A549 (cell line): ENCODE results near the gene CCDC185. TPM values are rescaled to one million over a fixed set of nuclear protein-coding genes. Genes with fewer than 3 reads are reported as not detected.

ENCODE experiments used
- ATAC-seq, 2 experiments: fragments of 200-7000 bp in 1 of 2; fragments of >200 bp in 1 of 2; cut with Nextera tagmentation in 1 of 2; cut with Tn5 transposase in 1 of 2; 3 replicates each; pipeline versions ENCODE4 v1.8.0 to v1.9.1; 2018 to 2020; ENCODE audit warnings: mild to moderate bottlenecking in 1 of 2, moderate library complexity in 1 of 2
- CTCF ChIA-PET: fragments of 300-600 bp; sonication (Branson Sonifier 250); formaldehyde crosslinking; extraction: SDS; loops from one replicate; lab custom pipeline; 2021; ENCODE audit warnings: antibody characterized with exemption, inconsistent platforms; lab: Yijun Ruan, JAX
- POLR2A ChIA-PET: fragments of 350-600 bp; formaldehyde crosslinking; extraction: SDS; loops from one replicate; lab custom pipeline; 2021; ENCODE audit warnings: antibody characterized with exemption, inconsistent platforms; lab: Yijun Ruan, JAX
- DNase-seq, 2 experiments: peaks; one replicate each; pipeline versions ENCODE4 v3.0.0 to v3.0.0-alpha.2; 2011 to 2016; ENCODE audit warnings: low read depth in 1 of 2, low spot score in 1 of 2
- FAIRE-seq: peaks from 2 replicates; lab custom pipeline; 2011; peaks lifted over from hg19 to GRCh38; lab: Jason Lieb, UNC
- H3K27ac ChIP-seq, 2 experiments: fragments of >200 bp; sonication (Bioruptor Twin); formaldehyde crosslinking; 3 replicates each; pipeline ENCODE4 v1.5.1; 2016 to 2017
- H3K4me1 ChIP-seq: fragments of >200 bp; sonication (Bioruptor Twin); formaldehyde crosslinking; 3 replicates; pipeline ENCODE4 v1.6.1; 2016
- H3K4me2 ChIP-seq: fragments of >200 bp; sonication (Bioruptor Twin); formaldehyde crosslinking; 3 replicates; pipeline ENCODE4 v1.6.1; 2016
- H3K4me3 ChIP-seq: fragments of >200 bp; sonication (Bioruptor Twin); formaldehyde crosslinking; 3 replicates; pipeline ENCODE4 v1.5.1; 2016
- H3K9me3 ChIP-seq: fragments of >200 bp; sonication (Bioruptor Twin); formaldehyde crosslinking; 3 replicates; pipeline ENCODE4 v1.6.1; 2016
- CBX2 ChIP-seq: fragments of 200-600 bp; sonication (generic); IDR thresholded peaks from 2 replicates; pipeline ENCODE4 v1.6.1; 2016; ENCODE audit warnings: low read depth, mild to moderate bottlenecking, borderline replicate concordance
- CEBPB ChIP-seq, 2 experiments: fragments of >200 bp in 1 of 2; sonication (Bioruptor Twin) in 1 of 2; formaldehyde crosslinking in 1 of 2; IDR thresholded peaks; 2 replicates each; pipeline ENCODE4 v1.6.1; 2012 to 2016
- CHD2 ChIP-seq: fragments of 150-350 bp; IDR thresholded peaks from 2 replicates; pipeline ENCODE4 v1.6.1; 2014; ENCODE audit warnings: low read length; ENCODE audit not compliant: partially characterized antibody
- ESRRA ChIP-seq: fragments of 150-350 bp; IDR thresholded peaks from 2 replicates; pipeline ENCODE4 v1.6.1; 2014; ENCODE audit warnings: mild to moderate bottlenecking, low read length, borderline replicate concordance
- FOSB ChIP-seq: fragments of 250-450 bp; sonication (Bioruptor Pico); IDR thresholded peaks from 2 replicates; pipeline ENCODE4 v1.5.0; 2020; ENCODE audit warnings: mild to moderate bottlenecking, moderate library complexity
- HOXB5 ChIP-seq: fragments of 250-450 bp; sonication (Bioruptor Pico); IDR thresholded peaks from 2 replicates; pipeline ENCODE4 v1.5.0; 2020; ENCODE audit warnings: mild to moderate bottlenecking, moderate library complexity
- JUNB ChIP-seq: fragments of >200 bp; sonication (Bioruptor Twin); formaldehyde crosslinking; IDR thresholded peaks from 2 replicates; pipeline ENCODE4 v1.6.1; 2016
- KDM5A ChIP-seq: fragments of 200-600 bp; sonication (generic); IDR thresholded peaks from 2 replicates; pipeline ENCODE4 v1.6.1; 2016; ENCODE audit warnings: antibody characterized with exemption, mild to moderate bottlenecking
- PHF8 ChIP-seq: fragments of 200-600 bp; sonication (generic); IDR thresholded peaks from 2 replicates; pipeline ENCODE4 v1.6.1; 2016; ENCODE audit warnings: low read depth, mild to moderate bottlenecking, antibody characterized with exemption, moderate library complexity, borderline replicate concordance
- POLR2A ChIP-seq: IDR thresholded peaks from 2 replicates; pipeline ENCODE4 v1.6.1; 2012; ENCODE audit warnings: mild to moderate bottlenecking, low read length
- POLR2AphosphoS2 ChIP-seq: conservative IDR thresholded peaks from 2 replicates; pipeline ENCODE4 v1.6.1; 2012; ENCODE audit warnings: low read length, improper control_type of control experiment, inconsistent platforms
- RAD21 ChIP-seq, 2 experiments: fragments of >200 bp in 1 of 2; sonication (Bioruptor Twin) in 1 of 2; formaldehyde crosslinking in 1 of 2; IDR thresholded peaks in 1 of 2; conservative IDR thresholded peaks in 1 of 2; 2 replicates in 1 of 2; 3 replicates in 1 of 2; pipeline ENCODE4 v1.6.1; 2012 to 2018; ENCODE audit warnings: inconsistent platforms in 1 of 2
- RCOR1 ChIP-seq: fragments of 150-350 bp; IDR thresholded peaks from 2 replicates; pipeline ENCODE4 v1.6.1; 2014; ENCODE audit warnings: antibody characterized with exemption, low read length, low read depth
- RFX5 ChIP-seq: fragments of 450-650 bp; IDR thresholded peaks from 2 replicates; pipeline ENCODE4 v1.7.1; 2014; ENCODE audit warnings: antibody characterized with exemption, mild to moderate bottlenecking, moderate library complexity
- SREBF2 ChIP-seq: fragments of 450-650 bp; IDR thresholded peaks from 2 replicates; pipeline ENCODE4 v1.6.1; 2014; ENCODE audit warnings: mild to moderate bottlenecking, moderate library complexity
- TFCP2L1 ChIP-seq: fragments of 250-450 bp; sonication (Bioruptor Pico); IDR thresholded peaks from 2 replicates; pipeline ENCODE4 v1.5.0; 2021; ENCODE audit warnings: mild to moderate bottlenecking
- ZFP36 ChIP-seq: fragments of 450-650 bp; IDR thresholded peaks from 2 replicates; pipeline ENCODE4 v1.6.1; 2014; ENCODE audit warnings: borderline replicate concordance; ENCODE audit not compliant: partially characterized antibody
- ZNF302 ChIP-seq: fragments of 250-450 bp; sonication (Bioruptor Pico); IDR thresholded peaks from 2 replicates; pipeline ENCODE4 v1.9.0; 2021; ENCODE audit warnings: inconsistent platforms, mild to moderate bottlenecking, moderate library complexity
- ZSCAN20 ChIP-seq: fragments of 250-450 bp; sonication (Bioruptor Pico); IDR thresholded peaks from 2 replicates; pipeline ENCODE4 v1.8.0; 2022; ENCODE audit warnings: mild to moderate bottlenecking, moderate library complexity
- WGBS: methylation state at CpG from one replicate; pipeline ENCODE4 v1.1.6; 2017; ENCODE audit errors: missing lambda C conversion rate; 5-methylcytosine and 5-hydroxymethylcytosine counted together
- polyA plus RNA-seq, 4 experiments: library from polyadenylated mRNA; depleted of rRNA in 3 of 4; stranded (reverse); fragments of >200 nt; fragmentation: RNase III in 1 of 4; extraction: RNeasy Plus Mini Kit Qiagen cat#74134 plus additional on column Dnase treatment in 1 of 4; gene quantifications; 2 replicates in 3 of 4; 3 replicates in 1 of 4; pipeline ENCODE4 v1.2.3, GENCODE V29; 2011 to 2017
- TF ChIP-seq, protein P1 (sequence below): fragments of >200 bp; sonication (Bioruptor Twin); formaldehyde crosslinking; IDR thresholded peaks from 2 replicates; pipeline ENCODE4 v1.6.1; 2016
- TF ChIP-seq, protein P2 (sequence below): fragments of >200 bp; sonication (Bioruptor Twin); formaldehyde crosslinking; IDR thresholded peaks from 3 replicates; pipeline ENCODE4 v1.5.1; 2016
- TF ChIP-seq, protein P3 (sequence below): IDR thresholded peaks from 2 replicates; pipeline ENCODE4 v1.6.1; 2012; ENCODE audit warnings: low read depth, borderline replicate concordance
- TF ChIP-seq, protein P4 (sequence below): fragments of 450-650 bp; IDR thresholded peaks from 2 replicates; pipeline ENCODE4 v1.6.1; 2014; ENCODE audit warnings: antibody characterized with exemption

Gene CCDC185
- polyA plus RNA-seq, 2 of the 4 experiments (the other 2 are of a cell fraction) = 0.04 TPM; not detected in 1

DNA sequence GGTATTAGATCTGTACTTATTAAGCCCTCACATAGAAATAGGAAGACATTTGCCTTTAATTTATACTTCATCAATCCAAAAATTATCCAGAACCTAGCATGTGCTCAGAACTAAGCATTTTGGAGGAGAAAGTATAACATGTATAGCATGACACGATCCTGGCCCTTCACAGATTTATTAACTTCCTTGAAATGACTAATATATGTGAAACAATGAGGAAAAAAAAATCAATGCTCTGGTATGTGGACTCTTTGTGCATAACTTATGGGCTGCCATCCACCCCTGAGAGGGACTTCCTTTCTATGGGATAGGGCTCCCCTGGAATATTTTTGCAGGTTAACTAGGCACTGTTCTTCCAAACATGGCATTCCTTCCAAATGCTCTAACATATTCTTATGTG is 36.6 kb downstream of the CCDC185 start:
- CTCF ChIA-PET = interaction anchor here (0.9 to 1.8 kb wide), 2 partner anchors 10 to 42 kb away, joined by 3 to 5 read pairs; no protein-coding TSS in a partner anchor
- ATAC-seq = no peak

DNA sequence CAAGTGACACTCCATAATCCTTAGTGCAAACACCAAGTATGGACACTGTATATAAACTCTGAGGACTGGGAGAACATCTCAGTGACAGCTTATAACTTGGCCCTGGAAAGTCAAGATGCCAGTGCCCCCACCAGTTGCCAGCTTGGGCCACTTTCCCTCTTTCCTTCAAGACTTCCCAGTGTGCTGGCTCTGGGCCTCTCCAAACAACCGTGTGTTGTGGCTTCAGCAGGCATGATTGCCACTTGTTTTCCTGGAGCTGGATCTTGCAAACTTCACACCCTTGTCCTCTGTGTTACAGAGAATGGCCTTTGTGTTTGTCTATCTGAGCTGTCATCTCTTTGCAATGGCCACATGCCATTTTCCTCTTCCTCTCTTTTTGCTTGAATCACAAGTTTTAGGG is 37.0 kb downstream of the CCDC185 start:
- Histone ChIP-seq H3K4me1 (no peaks in the 10 kb centered on the region), H3K4me2 (no peak overlapping the region), H3K4me3 (no peak overlapping the region), H3K9me3 (no peaks in the 10 kb centered on the region), H3K27ac (no peak overlapping the region)
- CTCF ChIA-PET = interaction anchor here (0.9 to 1.8 kb wide), 2 partner anchors 10 to 41 kb away, joined by 3 to 5 read pairs; no protein-coding TSS in a partner anchor
- FAIRE-seq (no peak), ATAC-seq (no peak), DNase-seq (no peak)
- TF ChIP-seq, protein P1, sequence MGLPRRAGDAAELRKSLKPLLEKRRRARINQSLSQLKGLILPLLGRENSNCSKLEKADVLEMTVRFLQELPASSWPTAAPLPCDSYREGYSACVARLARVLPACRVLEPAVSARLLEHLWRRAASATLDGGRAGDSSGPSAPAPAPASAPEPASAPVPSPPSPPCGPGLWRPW = no peak
- no peak for TF ChIP-seq POLR2A
- TF ChIP-seq, protein P2, sequence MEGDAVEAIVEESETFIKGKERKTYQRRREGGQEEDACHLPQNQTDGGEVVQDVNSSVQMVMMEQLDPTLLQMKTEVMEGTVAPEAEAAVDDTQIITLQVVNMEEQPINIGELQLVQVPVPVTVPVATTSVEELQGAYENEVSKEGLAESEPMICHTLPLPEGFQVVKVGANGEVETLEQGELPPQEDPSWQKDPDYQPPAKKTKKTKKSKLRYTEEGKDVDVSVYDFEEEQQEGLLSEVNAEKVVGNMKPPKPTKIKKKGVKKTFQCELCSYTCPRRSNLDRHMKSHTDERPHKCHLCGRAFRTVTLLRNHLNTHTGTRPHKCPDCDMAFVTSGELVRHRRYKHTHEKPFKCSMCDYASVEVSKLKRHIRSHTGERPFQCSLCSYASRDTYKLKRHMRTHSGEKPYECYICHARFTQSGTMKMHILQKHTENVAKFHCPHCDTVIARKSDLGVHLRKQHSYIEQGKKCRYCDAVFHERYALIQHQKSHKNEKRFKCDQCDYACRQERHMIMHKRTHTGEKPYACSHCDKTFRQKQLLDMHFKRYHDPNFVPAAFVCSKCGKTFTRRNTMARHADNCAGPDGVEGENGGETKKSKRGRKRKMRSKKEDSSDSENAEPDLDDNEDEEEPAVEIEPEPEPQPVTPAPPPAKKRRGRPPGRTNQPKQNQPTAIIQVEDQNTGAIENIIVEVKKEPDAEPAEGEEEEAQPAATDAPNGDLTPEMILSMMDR = no peak
- no peak for TF ChIP-seq ESRRA
- no peak for TF ChIP-seq RCOR1
- no peak for TF ChIP-seq RFX5
- TF ChIP-seq, protein P3, sequence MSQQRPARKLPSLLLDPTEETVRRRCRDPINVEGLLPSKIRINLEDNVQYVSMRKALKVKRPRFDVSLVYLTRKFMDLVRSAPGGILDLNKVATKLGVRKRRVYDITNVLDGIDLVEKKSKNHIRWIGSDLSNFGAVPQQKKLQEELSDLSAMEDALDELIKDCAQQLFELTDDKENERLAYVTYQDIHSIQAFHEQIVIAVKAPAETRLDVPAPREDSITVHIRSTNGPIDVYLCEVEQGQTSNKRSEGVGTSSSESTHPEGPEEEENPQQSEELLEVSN = no peak
- no peak for TF ChIP-seq ZNF302 (CRISPR knock-in tag)
- TF ChIP-seq FOSB (CRISPR knock-in tag) = no peak
- no peak for TF ChIP-seq POLR2AphosphoS2
- no peak for TF ChIP-seq HOXB5 (CRISPR knock-in tag)
- WGBS = 0% methylated on average over 1 of the region's 1 CpG
- POLR2A ChIA-PET = no interaction called here

More for the DNA sequence above, 36.6 kb downstream of the CCDC185 start:
- no peaks in the 10 kb centered on the region for H3K9me3 ChIP-seq
- no peak overlapping the region for H3K4me2 ChIP-seq
- POLR2A ChIA-PET = no interaction called here
- H3K27ac ChIP-seq = no peak overlapping the region
- H3K4me3 ChIP-seq = no peak overlapping the region
- no peak for DNase-seq
- TF ChIP-seq, protein P4, sequence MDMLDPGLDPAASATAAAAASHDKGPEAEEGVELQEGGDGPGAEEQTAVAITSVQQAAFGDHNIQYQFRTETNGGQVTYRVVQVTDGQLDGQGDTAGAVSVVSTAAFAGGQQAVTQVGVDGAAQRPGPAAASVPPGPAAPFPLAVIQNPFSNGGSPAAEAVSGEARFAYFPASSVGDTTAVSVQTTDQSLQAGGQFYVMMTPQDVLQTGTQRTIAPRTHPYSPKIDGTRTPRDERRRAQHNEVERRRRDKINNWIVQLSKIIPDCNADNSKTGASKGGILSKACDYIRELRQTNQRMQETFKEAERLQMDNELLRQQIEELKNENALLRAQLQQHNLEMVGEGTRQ = no peak
- TF ChIP-seq, protein P1 = no peak
- TF ChIP-seq TFCP2L1 (CRISPR knock-in tag) (no peak), PHF8 (no peak), ZSCAN20 (CRISPR knock-in tag) (no peak), RAD21 (conservative IDR thresholded peaks at IDR 0.05 in 1 of 2, IDR thresholded peaks at IDR 0.05 in 1 of 2) (no peak), POLR2A (no peak), CBX2 (no peak), KDM5A (no peak), RFX5 (no peak), ZFP36 (no peak), SREBF2 (no peak), JUNB (no peak), CEBPB (IDR thresholded peaks at IDR 0.05) (no peak), POLR2AphosphoS2 (no peak), RCOR1 (no peak), CHD2 (no peak)
- TF ChIP-seq, protein P3 = no peak
- TF ChIP-seq, protein P2 = no peak
- H3K4me1 ChIP-seq = no peaks in the 10 kb centered on the region
- 11% methylated on average over 1 of the region's 1 CpG for WGBS
- FAIRE-seq = no peak
